GM12878 (cell line): ENCODE data around the gene BECN2. TPM values are rescaled to one million over a fixed set of nuclear protein-coding genes. Genes with fewer than 3 reads are reported as not detected.

ENCODE experiments used
- CHD1 ChIP-seq: IDR thresholded peaks from 2 replicates; pipeline ENCODE4 v1.6.1; 2012; ENCODE audit warnings: low read depth, low read length, improper control_type of control experiment
- ETV6 ChIP-seq, 2 experiments: fragments of 450-650 bp in 1 of 2; IDR thresholded peaks in 1 of 2; conservative IDR thresholded peaks in 1 of 2; 2 replicates each; pipeline ENCODE4 v1.6.1; 2014; ENCODE audit warnings: antibody characterized with exemption in 1 of 2, borderline replicate concordance in 1 of 2, low read depth in 1 of 2, mild to moderate bottlenecking in 1 of 2, moderate library complexity in 1 of 2
- MTA2 ChIP-seq: fragments of 450-650 bp; IDR thresholded peaks from 2 replicates; pipeline ENCODE4 v1.6.1; 2016; ENCODE audit warnings: low read depth, mild to moderate bottlenecking, moderate library complexity
- POLR2A ChIP-seq: IDR thresholded peaks from 2 replicates; pipeline ENCODE4 v1.6.1; 2011; ENCODE audit warnings: low read depth, mild to moderate bottlenecking, low read length
- polyA plus RNA-seq, 11 experiments: library from polyadenylated mRNA; depleted of rRNA in 4 of 11; unstranded in 6 of 11; stranded (reverse) in 5 of 11; fragments of >200 nt; fragmentation: Nextera tagmentation in 4 of 11; fragmentation: Illumina TruSeq in 1 of 11; extraction: Ambion mirVana in 4 of 11; extraction: Trizol in 1 of 11; gene quantifications; 1 replicate in 1 of 11; 2 replicates in 10 of 11; pipeline versions ENCODE4 v1.2.1 to v1.2.3, GENCODE V29; 2011 to 2016; ENCODE audit warnings: inconsistent platforms in 2 of 11, missing spikeins in 2 of 11, low read depth in 1 of 11
- total RNA-seq, 4 experiments: library from RNA; depleted of rRNA in 3 of 4; stranded (reverse); fragments of >200 nt in 3 of 4; fragmentation: Illumina TruSeq in 1 of 4; extraction: Trizol in 1 of 4; gene quantifications; 2 replicates each; pipeline versions ENCODE4 v1.2.1 to v1.2.3, GENCODE V29; 2013 to 2021
- TF ChIP-seq, protein P1 (sequence below): fragments of 450-650 bp; formaldehyde crosslinking; IDR thresholded peaks from 2 replicates; pipeline ENCODE4 v1.4.0; 2022; ENCODE audit warnings: mild to moderate bottlenecking, moderate library complexity
- TF ChIP-seq, protein P2 (sequence below): fragments of 450-650 bp; IDR thresholded peaks from 2 replicates; pipeline ENCODE4 v1.6.1; 2016; ENCODE audit warnings: mild to moderate bottlenecking, moderate library complexity, borderline replicate concordance

The BECN2 gene
- total and polyA plus RNA-seq, 10 of the 15 experiments (the other 5 are each of a cell fraction or from before 2014, with no cell fraction given) = not detected

DNA sequence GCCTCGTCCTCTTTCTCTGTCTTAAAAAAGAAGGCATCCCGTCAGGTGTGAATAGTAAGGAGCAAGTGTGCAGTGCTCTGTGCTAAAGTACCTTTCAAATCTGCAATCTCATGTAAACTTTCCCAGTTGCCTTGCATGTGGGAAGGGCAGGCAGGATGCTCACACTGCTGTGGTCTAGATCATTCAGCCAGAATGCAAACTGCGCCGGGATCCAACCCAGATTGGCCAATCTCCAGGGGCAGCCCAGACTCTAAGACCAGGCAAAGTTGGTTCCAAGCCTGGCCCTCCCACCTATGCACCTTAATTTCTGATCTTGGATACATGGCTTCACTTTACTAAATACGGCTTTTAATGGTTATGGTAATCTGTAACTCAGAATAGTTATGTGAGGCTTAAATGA is 44.5 kb downstream of the BECN2 start (continued):
- TF ChIP-seq, protein P1, sequence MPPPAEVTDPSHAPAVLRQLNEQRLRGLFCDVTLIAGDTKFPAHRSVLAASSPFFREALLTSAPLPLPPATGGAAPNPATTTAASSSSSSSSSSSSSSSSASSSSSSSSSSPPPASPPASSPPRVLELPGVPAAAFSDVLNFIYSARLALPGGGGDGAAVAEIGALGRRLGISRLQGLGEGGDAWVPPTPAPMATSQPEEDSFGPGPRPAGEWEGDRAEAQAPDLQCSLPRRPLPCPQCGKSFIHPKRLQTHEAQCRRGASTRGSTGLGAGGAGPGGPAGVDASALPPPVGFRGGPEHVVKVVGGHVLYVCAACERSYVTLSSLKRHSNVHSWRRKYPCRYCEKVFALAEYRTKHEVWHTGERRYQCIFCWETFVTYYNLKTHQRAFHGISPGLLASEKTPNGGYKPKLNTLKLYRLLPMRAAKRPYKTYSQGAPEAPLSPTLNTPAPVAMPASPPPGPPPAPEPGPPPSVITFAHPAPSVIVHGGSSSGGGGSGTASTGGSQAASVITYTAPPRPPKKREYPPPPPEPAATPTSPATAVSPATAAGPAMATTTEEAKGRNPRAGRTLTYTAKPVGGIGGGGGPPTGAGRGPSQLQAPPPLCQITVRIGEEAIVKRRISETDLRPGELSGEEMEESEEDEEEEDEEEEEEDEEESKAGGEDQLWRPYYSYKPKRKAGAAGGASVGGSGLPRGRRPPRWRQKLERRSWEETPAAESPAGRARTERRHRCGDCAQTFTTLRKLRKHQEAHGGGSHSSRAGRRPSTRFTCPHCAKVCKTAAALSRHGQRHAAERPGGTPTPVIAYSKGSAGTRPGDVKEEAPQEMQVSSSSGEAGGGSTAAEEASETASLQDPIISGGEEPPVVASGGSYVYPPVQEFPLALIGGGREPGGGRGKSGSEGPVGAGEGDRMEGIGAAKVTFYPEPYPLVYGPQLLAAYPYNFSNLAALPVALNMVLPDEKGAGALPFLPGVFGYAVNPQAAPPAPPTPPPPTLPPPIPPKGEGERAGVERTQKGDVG = no peak
- TF ChIP-seq POLR2A (no peak), MTA2 (no peak), CHD1 (no peak), ETV6 (conservative IDR thresholded peaks at IDR 0.05 in 1 of 2, IDR thresholded peaks at IDR 0.05 in 1 of 2; ENCODE audit: borderline replicate concordance in 1 of 2, low read depth in 1 of 2) (no peak)
- TF ChIP-seq, protein P2, sequence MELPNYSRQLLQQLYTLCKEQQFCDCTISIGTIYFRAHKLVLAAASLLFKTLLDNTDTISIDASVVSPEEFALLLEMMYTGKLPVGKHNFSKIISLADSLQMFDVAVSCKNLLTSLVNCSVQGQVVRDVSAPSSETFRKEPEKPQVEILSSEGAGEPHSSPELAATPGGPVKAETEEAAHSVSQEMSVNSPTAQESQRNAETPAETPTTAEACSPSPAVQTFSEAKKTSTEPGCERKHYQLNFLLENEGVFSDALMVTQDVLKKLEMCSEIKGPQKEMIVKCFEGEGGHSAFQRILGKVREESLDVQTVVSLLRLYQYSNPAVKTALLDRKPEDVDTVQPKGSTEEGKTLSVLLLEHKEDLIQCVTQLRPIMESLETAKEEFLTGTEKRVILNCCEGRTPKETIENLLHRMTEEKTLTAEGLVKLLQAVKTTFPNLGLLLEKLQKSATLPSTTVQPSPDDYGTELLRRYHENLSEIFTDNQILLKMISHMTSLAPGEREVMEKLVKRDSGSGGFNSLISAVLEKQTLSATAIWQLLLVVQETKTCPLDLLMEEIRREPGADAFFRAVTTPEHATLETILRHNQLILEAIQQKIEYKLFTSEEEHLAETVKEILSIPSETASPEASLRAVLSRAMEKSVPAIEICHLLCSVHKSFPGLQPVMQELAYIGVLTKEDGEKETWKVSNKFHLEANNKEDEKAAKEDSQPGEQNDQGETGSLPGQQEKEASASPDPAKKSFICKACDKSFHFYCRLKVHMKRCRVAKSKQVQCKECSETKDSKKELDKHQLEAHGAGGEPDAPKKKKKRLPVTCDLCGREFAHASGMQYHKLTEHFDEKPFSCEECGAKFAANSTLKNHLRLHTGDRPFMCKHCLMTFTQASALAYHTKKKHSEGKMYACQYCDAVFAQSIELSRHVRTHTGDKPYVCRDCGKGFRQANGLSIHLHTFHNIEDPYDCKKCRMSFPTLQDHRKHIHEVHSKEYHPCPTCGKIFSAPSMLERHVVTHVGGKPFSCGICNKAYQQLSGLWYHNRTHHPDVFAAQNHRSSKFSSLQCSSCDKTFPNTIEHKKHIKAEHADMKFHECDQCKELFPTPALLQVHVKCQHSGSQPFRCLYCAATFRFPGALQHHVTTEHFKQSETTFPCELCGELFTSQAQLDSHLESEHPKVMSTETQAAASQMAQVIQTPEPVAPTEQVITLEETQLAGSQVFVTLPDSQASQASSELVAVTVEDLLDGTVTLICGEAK = no peak
